WTC11 (cell line): ENCODE data around the gene FIS1. TPM values are rescaled to one million over a fixed set of nuclear protein-coding genes. Genes with fewer than 3 reads are reported as not detected.
A peak's percentile ranks its signal among the peaks of the same experiment; 100 is the strongest.

Experiments used
- ATF1 ChIP-seq: sonication (generic); formaldehyde crosslinking; IDR thresholded peaks from 2 replicates; pipeline ENCODE4 v1.8.1; 2023; ENCODE audit warnings: mild to moderate bottlenecking, moderate library complexity, missing genetic modification reagents
- CBFB ChIP-seq: sonication (generic); formaldehyde crosslinking; IDR thresholded peaks from 2 replicates; pipeline ENCODE4 v1.8.1; 2022; ENCODE audit warnings: mild to moderate bottlenecking, low read depth, missing genetic modification reagents
- CTCF ChIP-seq: fragments of 200-600 bp; IDR thresholded peaks from 2 replicates; pipeline ENCODE4 v1.8.0; 2022; ENCODE audit warnings: antibody characterized with exemption
- EMX1 ChIP-seq: fragments of 250-450 bp; sonication (Bioruptor Pico); IDR thresholded peaks from 2 replicates; pipeline ENCODE4 v1.8.0; 2021; ENCODE audit warnings: mild to moderate bottlenecking
- ESRRA ChIP-seq: sonication (generic); formaldehyde crosslinking; IDR thresholded peaks from 2 replicates; pipeline ENCODE4 v1.8.1; 2022; ENCODE audit warnings: mild to moderate bottlenecking, missing genetic modification reagents, borderline replicate concordance
- FOXJ3 ChIP-seq: sonication (generic); formaldehyde crosslinking; IDR thresholded peaks from 2 replicates; pipeline ENCODE4 v1.9.0; 2021; ENCODE audit warnings: missing genetic modification reagents, mild to moderate bottlenecking, borderline replicate concordance
- FOXK1 ChIP-seq: sonication (generic); formaldehyde crosslinking; IDR thresholded peaks from 2 replicates; pipeline ENCODE4 v1.8.0; 2022; ENCODE audit warnings: mild to moderate bottlenecking, moderate library complexity, missing genetic modification reagents
- FOXP1 ChIP-seq: sonication (generic); formaldehyde crosslinking; IDR thresholded peaks from 2 replicates; pipeline ENCODE4 v1.8.0; 2022; ENCODE audit warnings: missing genetic modification reagents, mild to moderate bottlenecking, moderate library complexity, borderline replicate concordance
- JUN ChIP-seq: sonication (generic); formaldehyde crosslinking; IDR thresholded peaks from 2 replicates; pipeline ENCODE4 v1.8.0; 2023; ENCODE audit warnings: mild to moderate bottlenecking, missing genetic modification reagents
- KAT7 ChIP-seq: sonication (generic); formaldehyde crosslinking; IDR thresholded peaks from 2 replicates; pipeline ENCODE4 v1.8.1; 2023; ENCODE audit warnings: missing genetic modification reagents, mild to moderate bottlenecking, borderline replicate concordance
- MAX ChIP-seq: sonication (generic); formaldehyde crosslinking; IDR thresholded peaks from 2 replicates; pipeline ENCODE4 v1.8.0; 2022; ENCODE audit warnings: mild to moderate bottlenecking, missing genetic modification reagents
- MYBL2 ChIP-seq: sonication (generic); formaldehyde crosslinking; IDR thresholded peaks from 2 replicates; pipeline ENCODE4 v1.8.1; 2023; ENCODE audit warnings: mild to moderate bottlenecking, moderate library complexity, missing genetic modification reagents
- NFYB ChIP-seq: sonication (generic); formaldehyde crosslinking; conservative IDR thresholded peaks from 2 replicates; pipeline ENCODE4 v1.8.0; 2022; ENCODE audit warnings: low read depth, missing genetic modification reagents
- PREB ChIP-seq: sonication (generic); formaldehyde crosslinking; IDR thresholded peaks from 2 replicates; pipeline ENCODE4 v1.8.1; 2022; ENCODE audit warnings: mild to moderate bottlenecking, missing genetic modification reagents, moderate library complexity, borderline replicate concordance
- TEAD1 ChIP-seq: sonication (generic); formaldehyde crosslinking; IDR thresholded peaks from 2 replicates; pipeline ENCODE4 v1.8.0; 2022; ENCODE audit warnings: mild to moderate bottlenecking, missing genetic modification reagents
- TP53 ChIP-seq: sonication (generic); formaldehyde crosslinking; IDR thresholded peaks from 2 replicates; pipeline ENCODE4 v1.8.1; 2023; ENCODE audit warnings: mild to moderate bottlenecking, missing genetic modification reagents
- USF2 ChIP-seq: sonication (generic); formaldehyde crosslinking; IDR thresholded peaks from 2 replicates; pipeline ENCODE4 v1.8.1; 2023; ENCODE audit warnings: mild to moderate bottlenecking, missing genetic modification reagents, moderate library complexity
- ZBTB21 ChIP-seq: sonication (generic); formaldehyde crosslinking; IDR thresholded peaks from 2 replicates; pipeline ENCODE4 v1.8.1; 2023; ENCODE audit warnings: mild to moderate bottlenecking, missing genetic modification reagents, borderline replicate concordance
- ZNF138 ChIP-seq: sonication (generic); formaldehyde crosslinking; conservative IDR thresholded peaks from 2 replicates; pipeline ENCODE4 v1.8.1; 2022; ENCODE audit warnings: mild to moderate bottlenecking, moderate library complexity, missing genetic modification reagents
- ZNF219 ChIP-seq: sonication (generic); formaldehyde crosslinking; IDR thresholded peaks from 2 replicates; pipeline ENCODE4 v1.8.0; 2023; ENCODE audit warnings: missing genetic modification reagents, mild to moderate bottlenecking, borderline replicate concordance
- ZNF281 ChIP-seq: sonication (generic); formaldehyde crosslinking; IDR thresholded peaks from 2 replicates; pipeline ENCODE4 v1.8.0; 2023; ENCODE audit warnings: mild to moderate bottlenecking, missing genetic modification reagents
- ZNF317 ChIP-seq: sonication (generic); formaldehyde crosslinking; IDR thresholded peaks from 2 replicates; pipeline ENCODE4 v1.8.1; 2023; ENCODE audit warnings: low read depth, mild to moderate bottlenecking, moderate library complexity, missing genetic modification reagents, borderline replicate concordance
- ZNF396 ChIP-seq: fragments of 250-450 bp; sonication (Bioruptor Pico); IDR thresholded peaks from 2 replicates; pipeline ENCODE4 v1.8.0; 2021; ENCODE audit warnings: mild to moderate bottlenecking, moderate library complexity, borderline replicate concordance
- ZNF416 ChIP-seq: fragments of 250-450 bp; sonication (Bioruptor Pico); IDR thresholded peaks from 2 replicates; pipeline ENCODE4 v1.9.0; 2021; ENCODE audit warnings: mild to moderate bottlenecking, inconsistent platforms
- ZNF425 ChIP-seq: fragments of 250-450 bp; sonication (Bioruptor Pico); conservative IDR thresholded peaks from 2 replicates; pipeline ENCODE4 v1.9.0; 2021; ENCODE audit warnings: mild to moderate bottlenecking
- ZNF512 ChIP-seq: sonication (generic); formaldehyde crosslinking; IDR thresholded peaks from 2 replicates; pipeline ENCODE4 v1.8.1; 2022; ENCODE audit warnings: missing genetic modification reagents, borderline replicate concordance
- total RNA-seq: library from RNA; stranded (reverse); gene quantifications from 3 replicates; pipeline ENCODE4 v1.2.3, GENCODE V29; 2021

Gene FIS1
- total RNA-seq, 1 experiment from 2014 or later = 123 TPM

DNA sequence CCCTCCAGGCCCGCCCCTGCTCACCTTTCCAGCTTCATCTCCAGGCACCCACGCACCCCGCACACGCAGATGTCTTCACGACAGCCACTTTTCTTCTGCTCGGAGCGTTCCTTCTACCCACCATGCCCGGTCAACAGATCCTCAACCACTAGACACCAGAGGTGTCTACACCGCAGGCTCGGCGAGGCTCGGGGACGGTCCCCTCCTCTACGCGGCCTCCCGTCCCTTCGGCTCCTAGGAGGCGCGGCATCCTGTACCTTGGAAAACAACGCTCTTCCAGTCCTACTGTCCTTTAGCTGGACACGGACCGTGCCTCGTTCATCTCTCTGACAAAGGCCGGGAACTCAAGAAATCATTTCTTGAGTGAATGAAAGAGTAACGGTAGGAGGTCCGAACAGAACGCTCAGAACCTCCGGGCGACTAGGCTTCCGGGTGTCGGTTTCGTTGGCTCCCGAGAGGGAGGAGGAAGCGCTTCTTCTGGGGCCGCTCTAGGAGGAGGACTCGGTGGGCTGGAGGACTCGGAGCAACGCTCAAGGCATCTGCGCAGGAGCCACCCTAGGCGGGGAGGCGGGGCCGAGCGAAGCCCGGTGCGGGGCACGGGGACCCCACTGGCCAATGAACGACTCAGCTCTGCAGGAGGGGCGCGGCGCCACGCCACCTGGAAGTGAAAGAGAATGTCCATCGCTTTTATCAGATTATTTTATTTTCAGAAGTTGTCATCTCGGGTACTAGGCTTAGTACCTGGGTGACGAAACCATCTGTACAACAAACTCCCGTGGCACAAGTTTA is 7.2 kb upstream of the FIS1 start (continued):
- no peak for TF ChIP-seq ZNF512 (CRISPR knock-in tag)
- TF ChIP-seq PREB (CRISPR knock-in tag) = no peak
- TF ChIP-seq ZNF138 (CRISPR knock-in tag) = no peak
- no peak for TF ChIP-seq JUN (CRISPR knock-in tag)
- TF ChIP-seq USF2 (CRISPR knock-in tag) = peak; percentile 90
- no peak for TF ChIP-seq ZNF281 (CRISPR knock-in tag)
- TF ChIP-seq NFYB = no peak; the same call in 1 of the 2 replicates
- 0 out of 2 replicates have a peak, but pooled peaks have one; percentile 11 for TF ChIP-seq TEAD1 (CRISPR knock-in tag)
- no peak; the same call in 1 of the 2 replicates for TF ChIP-seq MYBL2 (CRISPR knock-in tag)
- no peak for TF ChIP-seq ZNF396 (CRISPR knock-in tag)
- no peak for TF ChIP-seq ZNF219
- no peak for TF ChIP-seq CBFB (CRISPR knock-in tag)
- no peak for TF ChIP-seq ZNF317
- no peak for TF ChIP-seq TP53 (CRISPR knock-in tag)
- no peak for TF ChIP-seq ZNF416
- TF ChIP-seq MAX (CRISPR knock-in tag) = peak; percentile 64; the same call in 1 of the 2 replicates
- TF ChIP-seq ESRRA (CRISPR knock-in tag) = no peak
- no peak for TF ChIP-seq FOXJ3 (CRISPR knock-in tag)
- TF ChIP-seq FOXK1 (CRISPR knock-in tag) = peak; percentile 60
- no peak for TF ChIP-seq CTCF
- no peak for TF ChIP-seq ATF1 (CRISPR knock-in tag)
- TF ChIP-seq ZNF425 = no peak
- no peak for TF ChIP-seq ZBTB21 (CRISPR knock-in tag)
- TF ChIP-seq KAT7 = no peak
- TF ChIP-seq EMX1 (CRISPR knock-in tag) = no peak
- TF ChIP-seq FOXP1 = peak; percentile 48; the same call in 1 of the 2 replicates
